Left renal pelvis (tissue), 4 donors: ENCODE measurements around the gene NPEPL1. TPM values are rescaled to one million over a fixed set of nuclear protein-coding genes. Genes with fewer than 3 reads are reported as not detected.

Experiments used
- DNase-seq, 4 donors: peaks; one replicate each; pipeline ENCODE4 v3.0.0-alpha.2; 2013; ENCODE audit warnings: low read depth in 4 of 4, low spot score in 3 of 4
- polyA plus RNA-seq, 4 donors: library from polyadenylated mRNA; unstranded; fragments of 120-200 nt; gene quantifications; one replicate each; pipeline ENCODE4 v1.2.1, GENCODE V29; 2013; ENCODE audit not compliant: insufficient read length in 4 of 4

Gene NPEPL1
- polyA plus RNA-seq, 4 donors = 35.2 to 57.2 (median 40.6) TPM

- no peak for DNase-seq
These were observed 14.8 kb upstream of the NPEPL1 start for GRCh38 chr20:58677808-58678207.

GRCh38 chr20:58678806-58679205 is 13.8 kb upstream of the NPEPL1 start:
- no peak for DNase-seq

- DNase-seq = no peak
These were observed 9.7 kb upstream of the NPEPL1 start for GRCh38 chr20:58682656-58683531.

- no peak for DNase-seq
These were observed 8.3 kb upstream of the NPEPL1 start for GRCh38 chr20:58684291-58684690.

GRCh38 chr20:58685988-58686387 is 6.6 kb upstream of the NPEPL1 start:
- no peak for DNase-seq

- no peak for DNase-seq
These were observed 4.2 kb upstream of the NPEPL1 start for GRCh38 chr20:58688414-58688813.

- DNase-seq = no peak
These were observed 3.8 kb upstream of the NPEPL1 start for GRCh38 chr20:58688840-58689239.

GRCh38 chr20:58690396-58691135 is 2.0 kb upstream of the NPEPL1 start:
- no peak for DNase-seq

GRCh38 chr20:58691773-58692578 is 624 bp upstream of the NPEPL1 start:
- no peak for DNase-seq

- no peak for DNase-seq
These were observed 816 bp downstream of the NPEPL1 start for GRCh38 chr20:58693226-58694006.

GRCh38 chr20:58694241-58695083 is 1.9 kb downstream of the NPEPL1 start:
- DNase-seq = no peak

- no peak for DNase-seq
These were observed 2.6 kb downstream of the NPEPL1 start for GRCh38 chr20:58695084-58695722.

GRCh38 chr20:58695895-58696375 is 3.3 kb downstream of the NPEPL1 start:
- DNase-seq = no peak

GRCh38 chr20:58696411-58696961 is 3.9 kb downstream of the NPEPL1 start:
- no peak for DNase-seq

GRCh38 chr20:58697201-58697866 is 4.7 kb downstream of the NPEPL1 start:
- no peak for DNase-seq

- DNase-seq = no peak
These were observed 5.5 kb downstream of the NPEPL1 start for GRCh38 chr20:58697867-58698703.
